ENCODE results near the gene ZFC3H1.
"Not testable (repeated sequence)": the region's sequence is repeated elsewhere in the genome, so short reads cannot be mapped to it uniquely, and the experiment has no call there.

Gene ZFC3H1

DNA sequence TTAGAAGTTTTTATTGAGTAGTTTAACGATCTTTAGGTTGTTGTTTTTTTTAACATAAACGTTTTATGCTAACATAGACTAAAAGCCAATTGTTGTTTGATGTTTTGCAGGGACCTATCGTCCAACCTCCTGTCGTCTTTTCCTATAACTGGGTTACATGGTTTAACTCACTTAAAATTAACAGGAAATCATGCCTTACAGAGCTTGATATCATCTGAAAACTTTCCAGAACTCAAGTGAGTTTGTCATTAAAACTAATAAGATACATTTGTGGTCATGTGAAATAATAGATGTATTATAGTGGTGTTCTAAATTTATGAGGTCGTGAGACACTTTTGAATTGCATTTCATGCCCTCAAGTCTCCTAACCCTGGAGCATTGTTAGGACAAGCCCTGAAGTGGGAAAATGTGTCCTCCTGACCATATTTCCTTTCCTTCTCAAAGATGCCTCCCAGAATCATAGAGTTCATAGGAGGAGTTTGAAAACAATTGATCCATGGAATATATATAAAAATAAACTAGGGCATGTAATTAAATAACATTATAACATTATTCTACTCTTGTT, 84.9 kb downstream of the ZFC3H1 start:
- no peak for DNase-seq (ENCODE audit: low spot score)

DNA sequence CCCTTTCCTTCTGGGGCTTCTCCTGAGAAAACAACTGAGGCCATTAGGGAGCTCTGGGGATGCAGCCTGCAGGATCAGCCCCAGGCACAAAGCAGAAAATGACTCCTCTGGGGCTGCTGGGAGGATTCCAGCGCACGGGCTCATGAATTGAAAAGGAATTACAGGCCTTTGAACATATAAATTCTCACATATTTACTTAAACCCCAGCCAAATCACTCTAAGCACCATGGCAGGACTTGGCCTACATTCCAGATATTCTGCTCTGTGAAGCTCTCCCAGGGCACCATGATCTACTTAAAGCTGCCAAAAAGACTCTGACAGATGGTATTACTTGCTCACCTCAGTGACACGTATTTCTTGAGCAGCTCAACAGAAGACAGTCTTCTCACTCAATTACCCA, 87.2 kb downstream of the ZFC3H1 start:
- DNase-seq (ENCODE audit: low spot score): no peak

DNA sequence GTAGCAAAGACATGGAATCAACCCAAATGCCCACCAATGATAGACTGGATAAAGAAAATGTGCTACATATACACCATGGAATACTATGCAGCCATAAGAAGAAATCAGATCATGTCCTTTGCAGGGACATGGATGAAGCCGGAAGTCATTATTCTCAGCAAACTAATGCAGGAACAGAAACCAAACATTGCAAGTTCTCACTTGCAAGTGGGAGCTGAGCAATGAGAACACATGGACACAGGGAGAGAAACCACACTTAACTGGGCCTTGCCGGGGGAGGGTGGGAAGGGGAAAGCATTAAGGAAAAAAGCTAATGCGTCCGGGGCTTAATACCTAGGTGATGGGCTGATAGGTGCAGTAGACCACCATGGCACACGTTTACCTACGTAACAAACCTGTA, 93.8 kb downstream of the ZFC3H1 start:
- DNase-seq (ENCODE audit: low spot score): not testable (repeated sequence)

DNA sequence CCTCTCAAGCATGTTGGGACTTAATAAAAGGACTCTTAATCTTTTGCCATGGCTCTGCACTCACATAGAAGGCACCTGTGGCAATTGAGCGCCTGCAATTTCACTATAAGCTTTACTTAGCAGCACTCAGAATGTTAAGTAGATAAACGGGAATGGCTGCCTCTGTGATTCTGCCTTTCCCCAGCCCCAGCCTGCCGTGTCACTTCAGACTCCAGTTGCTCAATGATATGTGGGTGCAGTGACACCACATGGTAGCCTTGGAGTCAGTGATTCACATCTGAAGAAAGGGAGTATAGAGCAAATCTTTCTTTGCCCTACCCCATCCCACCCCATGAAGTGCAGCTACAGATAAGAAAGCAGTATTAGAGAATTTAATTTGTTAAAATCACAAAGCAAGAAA, 96.1 kb downstream of the ZFC3H1 start:
- no peak for DNase-seq (ENCODE audit: low spot score)

DNA sequence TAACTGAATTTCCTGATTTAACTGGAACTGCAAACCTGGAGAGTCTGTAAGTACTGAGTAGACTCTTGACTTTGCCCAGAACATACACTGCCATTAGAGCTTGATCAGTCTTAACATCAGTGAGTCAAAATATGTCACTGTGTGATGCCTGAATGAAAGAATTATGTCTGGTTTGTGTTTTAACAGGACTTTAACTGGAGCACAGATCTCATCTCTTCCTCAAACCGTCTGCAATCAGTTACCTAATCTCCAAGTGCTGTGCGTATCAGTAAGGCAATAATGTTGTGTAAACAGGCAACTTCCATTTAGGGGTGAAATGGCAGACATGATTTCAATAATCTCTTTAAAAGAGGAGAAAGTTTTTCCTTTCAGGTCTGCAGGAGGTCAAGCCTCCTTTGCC, 97.0 kb downstream of the ZFC3H1 start:
- DNase-seq (ENCODE audit: low spot score): no peak

DNA sequence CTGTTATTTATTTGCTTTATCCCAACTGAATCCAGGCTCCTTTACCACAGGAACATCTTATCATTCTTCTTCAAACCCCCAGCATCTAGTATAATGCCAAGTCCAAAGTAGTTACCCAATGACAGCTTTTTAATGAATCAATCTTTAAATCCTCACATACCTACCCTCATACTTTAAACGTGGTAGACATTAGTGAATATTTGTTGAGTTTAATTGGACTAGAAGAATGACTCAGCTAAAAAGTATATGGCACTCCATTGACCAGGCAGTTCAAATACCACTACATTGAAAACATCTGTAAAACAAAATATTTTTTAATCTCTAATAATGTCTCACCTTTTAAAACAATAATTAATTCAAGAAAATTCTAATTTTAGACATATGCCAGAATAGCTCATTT, 98.1 kb downstream of the ZFC3H1 start:
- DNase-seq (ENCODE audit: low spot score): no peak

DNA sequence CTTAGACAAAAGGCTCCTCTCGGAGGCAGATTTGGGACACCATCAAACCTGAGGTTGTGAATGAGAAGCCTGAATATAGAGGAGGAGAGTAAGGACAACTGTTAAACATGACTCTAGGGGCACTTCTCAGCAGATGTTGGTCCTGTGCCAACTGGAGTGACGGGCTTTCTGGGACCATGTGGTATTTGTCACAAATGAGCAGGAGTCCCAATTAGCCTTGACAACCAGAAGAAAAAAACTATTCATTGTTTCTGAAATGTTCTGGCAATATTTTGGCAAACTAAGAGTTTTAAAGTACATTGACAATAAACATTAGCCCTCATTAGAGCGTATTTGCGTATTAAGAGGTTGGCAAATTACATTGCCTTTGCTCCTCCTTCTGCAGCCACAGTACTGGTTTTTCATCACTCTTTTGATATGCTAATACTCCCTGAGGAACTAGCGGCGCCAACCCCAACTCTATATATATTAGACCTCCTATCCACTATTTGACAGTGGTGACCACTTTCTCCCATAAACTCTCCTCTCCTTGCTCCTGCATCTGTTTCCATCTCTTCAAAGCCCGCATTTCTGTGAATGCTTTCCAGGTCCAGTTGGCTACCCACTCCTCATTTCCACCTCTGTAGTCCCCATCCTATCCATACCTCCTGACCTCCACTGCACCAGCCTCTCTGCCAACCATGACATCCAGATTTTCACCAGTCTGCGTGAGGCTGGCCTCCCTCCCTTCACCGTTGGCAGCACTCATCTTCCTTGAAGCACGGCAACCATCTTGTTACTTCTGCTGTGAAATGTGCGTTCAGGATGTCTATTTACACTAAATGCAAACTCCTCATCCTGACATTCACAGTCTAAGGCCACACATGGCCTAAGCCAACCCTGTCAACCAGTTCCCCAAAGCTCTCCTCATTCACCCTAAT, 100.7 kb downstream of the ZFC3H1 start:
- no peak for DNase-seq (ENCODE audit: low spot score)

Measured in CD4-positive, alpha-beta T cell treated with Interleukin-2 at 100 ng/mL for 4 hours (primary cell).